ENCODE measurements around the gene NR2C2. TPM values are rescaled to one million over a fixed set of nuclear protein-coding genes. Genes with fewer than 3 reads are reported as not detected.

Gene NR2C2
- total and polyA plus RNA-seq, 9 of the 15 experiments (the other 6 are each of a cell fraction or from before 2014, with no cell fraction given) = 6.1 to 33.0 (median 14.6) TPM

- ATAC-seq (no peak), FAIRE-seq (no peak), DNase-seq (ENCODE audit: extremely low read depth in 1 of 4, low spot score in 3 of 4) (no peak)
- CTCF ChIA-PET (ENCODE audit: low intra/inter-chr PET ratio) = no interaction called here
- intact Hi-C loops (cut with micrococcal nuclease) = no loop called here
- Histone ChIP-seq H3K79me2 (ENCODE audit: control insufficient read depth, insufficient read depth, low read length) (peaks cover 9% of the 10 kb centered on the region), H3K9me3 (replicated peaks; ENCODE audit: control insufficient read depth, insufficient read depth, low read depth, low read length) (no peaks in the 10 kb centered on the region), H3K9ac (ENCODE audit: insufficient read depth in 1 of 2, low read depth in 2 of 2, low read length in 2 of 2) (no peak overlapping the region), H3K4me2 (ENCODE audit: insufficient read depth, low read length) (no peak overlapping the region), H3K27ac (ENCODE audit: extremely low read depth, low read depth, low read length) (no peak overlapping the region), H3K9me1 (ENCODE audit: control insufficient read depth, insufficient read depth, low read length) (no peaks in the 10 kb centered on the region), H3K36me3 (ENCODE audit: control insufficient read depth, insufficient read depth, low read length) (peaks cover 97% of the 10 kb centered on the region), H3K27me3 (ENCODE audit: control insufficient read depth in 2 of 2, insufficient read depth in 2 of 2, low read length in 2 of 2) (no peaks in the 10 kb centered on the region), H3K4me3 (no peak overlapping the region), H2AFZ (ENCODE audit: low read depth, low read length) (no peak overlapping the region), H3K4me1 (replicated peaks in 1 of 2; ENCODE audit: control insufficient read depth in 2 of 2, insufficient read depth in 2 of 2, low read length in 2 of 2) (peaks cover 3 to 17% of the 10 kb centered on the region in 2 experiments; a peak in 4 of 5 replicates), H4K20me1 (replicated peaks; ENCODE audit: control insufficient read depth, insufficient read depth, low read length) (peaks cover 24% of the 10 kb centered on the region)
- 75% methylated on average over 11 of the region's 11 CpGs for WGBS (ENCODE audit: insufficient coverage, low coverage, missing lambda C conversion rate)
- peak; percentile 11; the same call in 1 of the 2 replicates for TF ChIP-seq SUPT5H (IDR thresholded peaks at IDR 0.05)
- TF ChIP-seq POLR2A (conservative IDR thresholded peaks at IDR 0.05) = peak; percentile 23; the same call in 1 of the 2 replicates
- peak; percentile 56 for TF ChIP-seq MAFF (IDR thresholded peaks at IDR 0.05; ENCODE audit: low read length)
- TF ChIP-seq MAFK (IDR thresholded peaks at IDR 0.05; ENCODE audit: low read length) = peak; percentile 60; the same call in 1 of the 2 replicates
- no peak for TF ChIP-seq CXXC5 (CRISPR knock-in tag; IDR thresholded peaks at IDR 0.05)
- TF ChIP-seq POLR2G (IDR thresholded peaks at IDR 0.05; ENCODE audit: low read depth, low read length) = peak; percentile 36; the same call in 1 of the 2 replicates
- 0 out of 2 replicates have a peak, but pooled peaks have one; percentile 67 for TF ChIP-seq POLR2AphosphoS2 (IDR thresholded peaks at IDR 0.05; ENCODE audit: low read length)
- no peak for TF ChIP-seq WHSC1 (IDR thresholded peaks at IDR 0.05; ENCODE audit: low read length)
- TF ChIP-seq ZNF316 (IDR thresholded peaks at IDR 0.05) = peak; percentile 82
- TF ChIP-seq ARID1B (IDR thresholded peaks at IDR 0.05) = no peak
- peak; percentile 31 for TF ChIP-seq RBM22 (IDR thresholded peaks at IDR 0.05; ENCODE audit: low read depth, low read length, poor library complexity, severe bottlenecking)
- peak; percentile 7; the same call in 1 of the 2 replicates for TF ChIP-seq POLR2AphosphoS5 (IDR thresholded peaks at IDR 0.05; ENCODE audit: control insufficient read depth, insufficient read depth, low read depth, low read length)
- TF ChIP-seq C11orf30 (IDR thresholded peaks at IDR 0.05; ENCODE audit: low read depth) = peak; percentile 67; the same call in 1 of the 2 replicates
- TF ChIP-seq MAFG (tag; conservative IDR thresholded peaks at IDR 0.05) = peak; percentile 32; the same call in 1 of the 2 replicates
- TF ChIP-seq FOXA1 (IDR thresholded peaks at IDR 0.05; ENCODE audit: borderline replicate concordance) = no peak
- no TSS peak for BruUV-seq (replicated peaks)
- in situ Hi-C loops (cut with MboI) = no loop called here
- POLR2A ChIA-PET = interaction anchor here (0.7 kb wide), 1 partner anchor 28 kb away, joined by 8 read pairs; no protein-coding TSS in a partner anchor
Measured at GRCh38 chr3:15043408-15044171, 96.2 kb downstream of the NR2C2 start.
